Erythroblast (primary cell): Measurements from ENCODE around the gene UBXN11.

Experiments used
- GATA1 ChIP-seq: IDR thresholded peaks from 2 replicates; pipeline ENCODE4 v1.6.1; 2011; ENCODE audit warnings: low read depth, mild to moderate bottlenecking, control low read depth, low read length, moderate library complexity
- POLR2A ChIP-seq: IDR thresholded peaks from 2 replicates; pipeline ENCODE4 v1.6.1; 2011; ENCODE audit warnings: mild to moderate bottlenecking, low read length

DNA sequence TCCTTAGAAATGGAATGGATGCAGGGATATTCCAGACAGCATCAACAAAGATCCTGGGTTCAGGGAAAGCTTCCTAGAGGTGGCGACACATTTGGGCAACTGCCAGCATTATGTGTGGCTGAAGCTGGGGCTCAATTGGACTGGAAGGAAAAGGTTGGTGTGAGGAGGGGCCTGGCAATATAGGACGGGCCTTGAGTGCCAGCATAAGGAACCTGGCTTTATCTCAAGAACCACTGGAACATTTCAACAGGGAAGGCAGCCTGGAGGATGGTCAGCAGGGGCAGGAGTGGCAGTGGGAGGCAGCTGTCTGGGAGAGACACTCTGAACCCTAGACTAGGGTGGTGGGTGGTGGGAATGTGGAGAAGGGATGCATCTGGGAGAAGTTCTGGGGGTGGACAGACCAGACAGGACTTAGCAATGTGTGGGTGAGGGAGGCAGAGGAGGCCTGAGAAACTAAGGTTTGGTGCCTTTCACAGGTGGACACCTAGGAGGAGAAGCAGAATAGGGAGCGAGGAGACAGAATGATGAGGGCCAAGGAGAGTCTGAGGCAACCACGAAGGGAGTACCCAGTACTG lies 23.1 kb downstream of the UBXN11 start:
- TF ChIP-seq POLR2A = no peak
- no peak for TF ChIP-seq GATA1
